Raji (cell line): Measurements from ENCODE around the gene SIN3B.

Source experiments
- POLR2A ChIP-seq: IDR thresholded peaks from 2 replicates; pipeline ENCODE4 v1.6.1; 2011; ENCODE audit warnings: low read depth, low read length, control low read depth; ENCODE audit not compliant: insufficient read depth

Gene SIN3B

DNA sequence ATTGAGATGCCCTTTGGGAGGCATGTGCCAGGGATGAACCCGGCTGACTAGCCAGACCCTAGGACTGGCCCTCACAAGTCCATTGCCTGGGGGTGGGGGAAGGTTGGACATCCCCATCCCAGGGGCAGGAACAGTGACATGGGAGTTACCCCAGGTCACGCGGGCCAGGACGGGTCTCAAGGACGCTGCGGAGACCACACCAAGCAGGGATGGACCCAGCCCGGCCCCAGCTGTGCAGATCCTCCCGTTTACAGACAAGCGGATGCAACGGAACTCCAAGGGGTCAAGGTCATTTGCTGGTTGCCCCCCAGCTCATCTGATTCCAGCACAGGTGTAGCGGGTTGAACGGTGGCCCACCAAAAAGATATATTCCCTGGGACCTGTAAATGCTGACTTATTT is 79.6 kb downstream of the SIN3B start:
- no peak for TF ChIP-seq POLR2A

DNA sequence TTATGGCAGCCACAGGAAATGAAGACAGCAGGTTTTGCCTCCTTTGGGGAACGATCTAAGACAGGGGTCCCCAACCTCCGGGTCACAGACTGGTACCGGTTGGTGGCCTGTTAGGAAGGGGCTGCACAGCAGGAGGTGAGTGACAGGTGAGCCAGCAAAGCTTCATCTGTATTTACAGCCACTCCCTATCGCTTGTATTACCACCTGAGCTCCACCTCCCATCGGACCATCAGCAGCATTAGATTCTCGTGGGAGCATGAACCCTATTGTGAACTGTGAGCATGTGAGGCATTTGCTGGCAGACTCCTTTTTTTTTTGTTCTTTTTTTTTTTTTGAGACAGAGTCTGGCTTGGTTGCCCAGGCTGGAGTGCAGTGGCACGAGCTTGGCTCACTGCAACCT is 81.8 kb downstream of the SIN3B start:
- TF ChIP-seq POLR2A = no peak

DNA sequence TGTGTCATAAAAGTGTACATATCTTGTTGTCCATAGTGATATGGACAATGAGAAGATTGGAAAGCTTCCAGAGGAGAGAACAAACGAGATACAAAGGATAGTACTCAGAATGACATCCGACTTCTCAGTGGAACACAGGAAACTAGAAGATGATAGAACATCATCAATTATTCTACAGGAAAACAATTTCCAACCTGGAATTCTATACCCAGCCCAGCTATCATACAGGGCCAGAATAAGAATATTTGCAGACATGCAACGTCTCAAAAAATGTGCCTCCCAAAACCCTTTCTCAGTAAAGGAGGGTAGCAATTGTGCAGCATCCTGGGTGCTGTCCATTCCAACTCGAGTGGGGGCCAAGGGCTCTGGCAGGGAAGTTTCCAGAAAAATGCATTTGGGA is 83.6 kb downstream of the SIN3B start:
- no peak for TF ChIP-seq POLR2A

DNA sequence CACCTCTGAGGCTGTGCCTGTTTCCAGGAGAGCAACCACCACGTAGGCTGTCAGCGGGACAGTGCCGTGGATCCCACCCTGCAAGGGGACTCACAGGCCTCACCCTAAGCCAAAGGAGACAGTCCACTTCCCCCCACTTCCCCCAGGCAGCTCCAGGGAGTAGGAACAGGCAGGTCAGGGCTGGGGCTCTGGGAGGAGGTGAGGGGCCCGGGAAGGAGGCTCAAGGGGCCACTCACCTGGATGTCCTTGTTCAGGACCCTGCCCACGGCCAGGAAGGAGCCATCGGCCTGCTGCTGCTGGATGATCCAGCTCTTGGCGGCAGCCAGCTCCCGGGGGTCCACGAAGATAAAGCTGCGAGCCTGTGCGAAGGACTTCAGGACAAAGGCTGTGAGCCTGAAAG is 85.2 kb downstream of the SIN3B start:
- TF ChIP-seq POLR2A = no peak

DNA sequence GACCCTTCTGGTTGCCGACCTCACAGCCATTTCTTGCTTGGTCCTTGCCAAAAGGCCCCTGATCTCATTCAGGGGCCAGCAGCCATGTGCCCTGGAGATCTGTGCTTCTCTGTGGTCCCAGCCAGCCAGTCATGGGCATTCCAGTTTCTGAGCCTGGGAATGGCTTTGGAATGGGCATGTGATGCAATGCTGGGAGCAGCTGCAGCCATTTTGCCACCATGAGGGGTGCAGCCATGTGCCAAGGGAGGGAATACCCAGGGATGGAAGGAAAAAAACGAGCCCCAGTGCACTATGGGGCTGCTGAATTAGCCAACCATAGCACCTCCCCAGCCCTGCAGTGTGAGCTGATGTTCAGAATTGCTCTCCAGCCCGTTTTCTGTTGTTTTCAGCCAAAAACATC is 85.9 kb downstream of the SIN3B start:
- no peak for TF ChIP-seq POLR2A

DNA sequence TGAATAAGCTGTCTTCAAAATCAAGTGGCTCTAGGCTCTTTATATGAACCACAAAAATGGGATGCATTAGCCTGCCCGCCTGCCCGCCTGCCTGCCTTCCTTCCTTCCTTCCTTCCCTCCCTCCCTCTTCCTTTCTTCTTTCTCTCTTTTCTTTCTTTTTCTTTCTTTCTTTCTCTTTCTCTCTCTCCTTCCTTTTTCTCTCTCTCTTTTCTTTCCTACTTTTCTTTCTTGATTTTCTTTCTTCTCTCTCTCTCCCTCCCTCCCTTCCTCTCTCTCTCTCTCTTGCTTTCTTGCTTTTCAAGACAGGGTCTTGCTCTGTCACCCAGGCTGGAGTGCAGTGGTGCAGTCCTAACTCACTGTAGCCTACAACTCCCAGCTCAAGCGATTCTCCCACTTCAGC is 86.5 kb downstream of the SIN3B start:
- no peak for TF ChIP-seq POLR2A

DNA sequence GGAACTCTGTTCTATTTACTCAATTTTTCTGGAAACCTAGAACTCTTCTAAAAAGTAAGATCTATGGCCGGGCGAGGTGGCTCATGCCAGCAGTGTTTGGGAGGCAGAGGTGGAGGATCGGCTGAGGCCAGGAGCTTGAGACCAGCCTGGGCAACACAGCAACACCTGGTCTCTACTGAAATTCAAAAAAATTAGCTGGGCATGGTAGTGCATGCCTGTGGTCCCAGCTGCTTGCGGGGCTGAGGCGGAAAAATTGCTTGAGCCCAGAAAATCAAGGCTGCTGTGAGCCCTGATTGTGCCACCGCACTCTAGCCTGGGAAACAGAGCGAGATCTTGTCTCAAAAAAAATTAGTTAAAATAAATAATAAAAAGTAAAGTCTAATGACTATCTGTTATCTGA is 88.2 kb downstream of the SIN3B start:
- TF ChIP-seq POLR2A = no peak

DNA sequence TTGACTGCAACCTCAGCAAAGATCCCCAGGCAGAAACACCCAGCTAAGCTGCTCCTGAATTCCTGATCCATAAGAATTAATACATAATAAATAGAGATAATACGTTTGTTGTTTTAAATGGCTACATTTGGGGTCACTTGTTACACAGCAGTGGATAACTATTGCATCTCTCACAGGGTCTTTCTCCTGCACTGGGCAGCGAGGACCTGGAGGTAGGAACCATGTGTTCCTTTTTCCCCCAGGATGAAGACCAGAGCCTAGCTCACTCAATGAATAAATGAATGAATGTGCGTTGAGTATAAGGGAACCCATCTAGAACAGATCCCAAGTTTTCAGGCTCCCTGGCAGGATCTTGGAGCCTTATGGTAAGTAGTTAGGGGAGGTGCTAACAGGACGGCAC is 90.3 kb downstream of the SIN3B start:
- no peak for TF ChIP-seq POLR2A

DNA sequence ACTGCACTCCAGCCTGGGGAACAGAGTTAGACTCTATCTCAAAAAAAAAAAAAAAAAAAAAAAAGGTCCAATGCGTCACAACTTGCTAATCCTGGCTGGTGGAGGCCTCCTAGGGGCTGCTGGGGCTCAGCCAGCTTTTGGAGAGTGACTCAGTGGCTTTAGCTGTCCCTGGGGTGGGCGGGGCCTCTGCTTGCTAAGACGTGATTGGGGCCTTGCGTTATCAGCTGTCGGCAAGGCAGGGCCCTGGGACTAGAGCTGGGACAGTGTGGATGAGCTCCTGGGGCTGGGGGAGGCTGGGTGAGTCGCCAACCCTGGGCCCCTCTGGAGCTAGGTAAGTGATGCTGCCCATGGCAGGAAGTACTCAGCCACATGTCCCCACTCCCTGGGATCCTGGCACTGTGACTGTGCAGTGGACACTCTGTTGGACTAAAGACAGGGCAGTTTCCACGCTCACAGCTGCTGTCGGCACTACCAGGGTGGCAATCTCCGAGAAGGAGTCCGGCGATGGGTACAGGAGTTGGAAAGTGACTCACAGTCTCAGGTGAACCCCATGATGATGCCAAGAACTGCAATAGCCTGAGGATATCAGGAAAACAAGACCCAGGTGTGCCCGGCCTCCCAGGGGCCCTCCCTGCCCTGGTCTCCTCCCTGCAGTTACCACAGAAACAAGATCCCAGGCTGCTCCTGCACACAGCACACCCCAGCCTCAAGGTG is 91.8 kb downstream of the SIN3B start:
- TF ChIP-seq POLR2A = no peak

DNA sequence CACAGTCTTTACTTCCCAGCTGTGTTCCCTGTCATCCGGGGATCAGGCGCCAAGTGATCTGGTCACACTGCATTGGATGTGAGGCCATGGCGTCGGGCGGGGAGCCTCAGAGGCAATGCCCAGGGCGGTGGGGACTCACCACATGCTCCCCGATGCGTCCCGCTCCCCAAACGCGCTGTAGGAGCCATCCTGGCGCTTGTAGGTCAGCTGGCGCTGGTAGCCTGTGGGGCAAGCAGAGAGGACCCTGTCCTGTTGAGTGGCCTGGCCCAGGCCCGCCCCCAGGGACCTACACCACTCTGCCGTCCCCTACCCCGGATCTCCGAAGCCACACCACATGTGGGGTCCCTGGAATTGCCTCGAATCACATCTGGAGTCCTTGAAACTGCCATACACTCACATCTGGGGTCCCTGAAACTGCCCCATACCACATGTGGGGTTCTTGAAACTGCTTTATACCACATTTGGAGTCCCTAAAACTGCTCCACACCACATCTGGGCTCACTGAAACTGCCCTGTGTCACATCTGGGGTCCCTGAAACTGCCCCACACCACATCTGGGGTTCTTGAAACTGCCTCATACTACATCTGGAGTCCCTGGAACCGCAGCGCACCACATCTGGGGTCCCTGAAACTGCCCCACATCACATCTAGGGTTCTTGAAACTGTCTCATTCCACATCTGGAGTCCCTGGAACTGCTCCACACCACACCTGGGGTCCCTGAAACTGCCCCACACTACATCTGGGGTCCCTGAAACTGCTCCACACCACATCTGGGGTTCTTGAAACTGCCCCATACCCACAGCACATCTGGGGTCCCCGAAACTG is 92.8 kb downstream of the SIN3B start:
- no peak for TF ChIP-seq POLR2A

DNA sequence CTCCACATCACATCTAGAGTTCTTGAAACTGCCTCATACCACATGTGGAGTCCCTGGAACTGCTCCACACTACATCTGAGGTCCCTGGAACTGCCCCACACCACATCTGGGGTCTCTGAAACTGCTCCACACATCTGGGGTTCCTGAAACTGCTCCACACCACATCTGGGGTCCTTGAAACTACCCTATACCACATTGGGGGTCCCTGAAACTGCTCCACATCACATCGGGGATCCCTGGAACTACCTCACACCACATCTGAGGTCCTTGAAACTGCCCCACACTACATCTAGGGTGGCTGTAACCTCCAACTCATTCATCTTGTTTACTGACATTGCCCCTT is 93.4 kb downstream of the SIN3B start:
- TF ChIP-seq POLR2A = no peak

DNA sequence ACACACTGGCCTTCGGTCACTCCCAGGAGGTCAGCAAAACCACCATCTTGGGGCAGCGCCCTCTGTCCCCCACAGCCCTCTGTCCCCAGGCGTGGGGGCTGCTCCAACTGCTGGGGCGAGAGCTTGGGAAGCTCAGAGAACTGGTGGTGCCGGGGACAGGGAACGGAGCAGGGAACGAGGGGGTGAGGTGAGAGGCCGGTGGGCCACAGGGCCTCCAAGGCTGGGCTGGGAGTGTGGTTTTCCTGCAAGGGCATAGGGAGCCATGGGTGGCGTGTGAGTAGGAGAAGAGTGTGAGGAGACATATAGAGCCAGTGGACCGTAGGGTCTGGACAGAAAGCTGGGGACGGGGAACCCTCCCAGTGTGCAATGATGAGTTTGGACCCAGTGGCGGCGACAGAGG is 93.8 kb downstream of the SIN3B start:
- no peak for TF ChIP-seq POLR2A

DNA sequence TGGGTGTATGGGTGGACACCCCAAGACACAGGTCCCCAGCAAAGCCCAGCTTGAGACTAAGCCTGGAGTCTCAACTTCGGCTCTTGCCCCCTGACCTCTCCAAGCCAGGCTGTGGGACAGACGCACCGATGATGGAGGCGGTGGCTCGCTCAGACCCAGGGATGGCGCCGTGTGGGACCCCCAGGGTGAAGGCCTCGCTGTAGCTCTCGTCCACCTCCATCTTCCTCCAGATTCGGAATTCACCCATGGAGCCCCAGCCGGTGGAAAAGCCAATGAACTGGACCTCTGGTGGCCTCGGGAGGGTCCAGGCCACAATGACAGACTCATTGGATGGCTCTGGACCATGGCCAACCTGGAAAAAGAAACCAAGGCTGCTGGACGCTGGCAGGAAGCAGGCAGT is 98.7 kb downstream of the SIN3B start:
- no peak for TF ChIP-seq POLR2A

DNA sequence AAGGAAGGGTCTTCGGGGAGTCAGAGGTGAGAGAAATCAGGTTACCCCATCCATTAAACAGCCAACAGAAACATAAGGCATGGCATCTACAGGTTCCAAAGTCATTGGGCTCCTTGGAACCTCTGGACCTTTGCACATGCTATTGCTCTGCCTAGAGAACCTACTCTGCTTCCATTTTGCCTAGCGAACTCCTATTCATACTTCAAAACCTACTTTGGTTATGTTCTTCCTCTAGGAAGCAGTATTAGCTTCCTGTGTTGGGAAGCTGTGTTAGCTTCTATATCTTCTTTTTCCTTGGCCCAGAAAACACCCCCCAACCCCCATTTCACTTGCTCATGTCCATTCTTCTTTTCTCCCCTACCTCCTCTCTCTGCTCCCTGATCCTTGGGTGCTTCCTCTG is 99.2 kb downstream of the SIN3B start:
- TF ChIP-seq POLR2A = no peak

DNA sequence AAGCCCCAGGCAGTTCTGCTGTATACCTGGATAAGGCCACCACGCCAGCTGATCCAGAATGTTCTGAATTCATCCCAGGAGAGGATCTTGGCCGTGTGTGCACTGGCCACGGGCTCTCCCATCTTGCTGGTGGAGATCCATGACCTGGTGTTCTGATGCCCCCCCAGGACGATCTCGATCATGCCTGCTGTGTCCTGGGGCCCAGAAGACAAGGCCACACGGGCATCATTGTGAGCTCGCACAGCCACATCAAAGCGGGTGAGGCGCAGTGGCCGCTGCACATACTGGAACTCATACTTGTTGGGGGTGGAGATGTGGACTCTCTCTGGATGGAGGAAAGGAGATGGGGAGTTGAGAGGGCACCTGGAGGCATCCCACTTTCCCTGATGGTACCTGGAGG is 99.7 kb downstream of the SIN3B start:
- no peak for TF ChIP-seq POLR2A
